ENCODE results near the gene ZNF622.

Gene ZNF622

DNA sequence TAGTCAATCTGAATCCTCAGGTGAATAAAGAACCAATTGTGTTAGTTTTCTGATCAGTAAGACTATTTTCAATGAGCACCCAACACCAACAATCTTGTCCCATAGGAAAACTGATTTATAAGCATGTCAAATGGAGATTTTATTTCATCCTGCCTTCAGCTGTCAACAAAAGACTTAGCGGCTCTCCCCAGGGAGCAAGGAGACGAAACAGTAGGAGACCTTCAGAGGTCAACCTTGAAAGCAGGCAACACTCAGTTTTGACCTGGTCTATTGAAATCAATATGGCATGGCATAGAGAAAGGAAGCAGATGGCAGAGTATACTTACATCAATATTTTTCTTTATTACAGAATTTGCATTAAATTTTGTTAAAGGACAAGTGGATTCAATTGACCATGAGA, 34.1 kb downstream of the ZNF622 start:
- DNase-seq (ENCODE audit: low read depth, low spot score): no peak

GRCh38 chr5:16430349-16431089, 35.1 kb downstream of the ZNF622 start:
- no peak for DNase-seq (ENCODE audit: low read depth, low spot score)

GRCh38 chr5:16428359-16428758, 37.2 kb downstream of the ZNF622 start:
- no peak for DNase-seq (ENCODE audit: low read depth, low spot score)

- no peak for DNase-seq (ENCODE audit: low read depth, low spot score)
Measured at GRCh38 chr5:16427587-16427986, 38.0 kb downstream of the ZNF622 start.

DNA sequence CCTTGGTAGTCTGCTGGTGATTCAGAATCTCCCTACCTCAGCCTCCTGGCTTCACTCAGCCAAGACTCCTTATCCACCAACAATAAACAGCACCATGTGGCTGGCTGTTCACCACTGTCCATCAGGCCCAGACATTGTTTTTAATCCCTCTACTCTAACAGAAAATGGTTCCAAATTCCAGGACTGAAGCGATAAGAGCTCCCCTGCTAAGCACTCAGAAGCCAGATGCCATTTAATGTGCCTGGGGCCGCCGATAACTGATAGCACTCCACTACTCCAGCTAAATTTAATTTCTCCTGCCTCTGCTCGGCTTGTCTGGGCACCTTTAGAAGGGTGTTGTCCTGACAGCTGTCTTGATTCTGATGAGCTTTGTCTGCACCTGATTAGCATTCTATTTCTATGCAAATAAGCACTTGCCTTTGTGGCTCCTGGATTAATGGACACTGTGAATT, 47.1 kb downstream of the ZNF622 start:
- no peak for DNase-seq (ENCODE audit: low read depth, low spot score)

DNA sequence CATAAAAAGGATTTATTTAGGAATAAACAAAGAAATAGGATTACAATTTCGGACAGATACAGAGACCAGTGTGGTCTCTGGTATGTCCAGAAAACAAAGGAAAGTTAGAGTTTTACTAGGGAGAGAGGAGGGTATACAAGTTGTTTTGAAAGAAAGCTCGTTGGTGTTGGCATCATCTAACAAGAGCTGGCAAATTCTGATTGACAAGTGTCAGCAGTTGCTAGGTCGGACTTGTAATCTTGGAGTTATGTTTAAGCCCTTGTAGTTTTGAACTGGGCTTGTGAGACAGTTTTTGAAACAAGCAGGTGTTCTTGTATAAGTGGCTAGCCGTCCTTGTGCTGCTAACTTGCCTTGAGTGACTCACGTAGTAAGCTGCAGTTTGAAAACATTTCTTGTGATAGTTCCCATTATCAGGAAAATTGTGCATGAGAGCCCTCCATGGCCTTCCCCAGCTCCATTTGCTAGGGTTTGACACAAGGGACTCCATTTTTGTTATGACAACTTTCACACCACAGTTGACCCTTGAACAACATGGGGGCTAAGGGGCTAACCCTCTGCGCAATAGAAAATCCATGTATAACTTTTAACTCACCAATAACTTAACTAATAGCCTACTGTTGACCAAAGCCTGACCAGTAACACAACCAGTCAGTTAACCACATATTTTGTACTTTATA, 48.1 kb downstream of the ZNF622 start:
- DNase-seq (ENCODE audit: low read depth, low spot score): no peak

GRCh38 chr5:16414861-16415260, 50.7 kb downstream of the ZNF622 start:
- DNase-seq (ENCODE audit: low read depth, low spot score): no peak

DNA sequence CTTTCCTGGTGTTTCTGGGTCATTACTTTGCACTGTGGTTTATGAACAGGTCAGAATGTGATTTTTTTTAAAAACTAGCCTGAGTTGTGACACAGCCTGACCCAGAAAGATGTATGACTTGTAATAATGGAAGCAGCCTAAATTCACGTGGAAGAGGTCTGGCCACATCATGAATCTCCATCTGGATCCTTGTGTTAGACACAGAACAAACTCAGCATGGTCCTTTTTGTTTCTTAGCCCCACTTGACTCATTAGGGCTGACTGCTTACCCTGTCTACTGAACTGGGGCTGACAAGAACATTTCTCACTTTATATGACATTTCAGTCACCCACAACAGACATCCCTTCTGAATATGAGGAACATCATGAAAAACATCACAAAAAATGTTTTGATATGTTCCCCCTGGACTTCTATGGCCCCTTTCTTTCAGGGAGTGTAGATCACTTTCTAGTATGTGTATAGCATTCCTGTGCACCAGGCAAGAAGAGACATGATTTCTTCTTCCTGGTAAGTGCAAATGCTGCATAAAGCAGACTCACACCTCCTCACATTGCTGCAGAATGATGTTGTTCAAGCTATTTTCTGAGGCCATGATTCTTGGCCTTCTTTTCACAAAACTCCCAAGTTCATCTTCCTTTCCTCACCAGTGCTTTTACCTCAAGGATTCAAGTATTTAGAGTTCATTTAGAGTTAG, 52.3 kb downstream of the ZNF622 start:
- no peak for DNase-seq (ENCODE audit: low read depth, low spot score)

DNA sequence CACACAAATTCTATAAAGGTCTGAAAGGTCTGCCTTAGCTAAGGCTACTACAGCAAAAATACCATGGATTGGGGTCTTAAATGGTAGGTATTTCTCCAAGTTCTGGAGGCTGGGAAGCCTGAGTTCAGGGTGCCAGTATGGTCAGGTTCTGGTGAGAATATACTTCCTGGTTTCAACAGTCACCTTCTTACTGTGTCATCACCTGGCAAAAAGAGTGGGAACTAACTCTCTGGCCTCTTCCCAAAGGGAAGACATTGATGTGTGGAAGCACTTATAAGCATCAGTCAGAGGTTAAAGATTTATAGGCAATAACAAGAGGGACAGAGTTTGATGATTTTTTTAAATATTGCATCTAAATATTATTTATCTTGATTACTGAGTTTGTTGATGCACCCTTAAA, 53.0 kb downstream of the ZNF622 start:
- DNase-seq (ENCODE audit: low read depth, low spot score): no peak

DNA sequence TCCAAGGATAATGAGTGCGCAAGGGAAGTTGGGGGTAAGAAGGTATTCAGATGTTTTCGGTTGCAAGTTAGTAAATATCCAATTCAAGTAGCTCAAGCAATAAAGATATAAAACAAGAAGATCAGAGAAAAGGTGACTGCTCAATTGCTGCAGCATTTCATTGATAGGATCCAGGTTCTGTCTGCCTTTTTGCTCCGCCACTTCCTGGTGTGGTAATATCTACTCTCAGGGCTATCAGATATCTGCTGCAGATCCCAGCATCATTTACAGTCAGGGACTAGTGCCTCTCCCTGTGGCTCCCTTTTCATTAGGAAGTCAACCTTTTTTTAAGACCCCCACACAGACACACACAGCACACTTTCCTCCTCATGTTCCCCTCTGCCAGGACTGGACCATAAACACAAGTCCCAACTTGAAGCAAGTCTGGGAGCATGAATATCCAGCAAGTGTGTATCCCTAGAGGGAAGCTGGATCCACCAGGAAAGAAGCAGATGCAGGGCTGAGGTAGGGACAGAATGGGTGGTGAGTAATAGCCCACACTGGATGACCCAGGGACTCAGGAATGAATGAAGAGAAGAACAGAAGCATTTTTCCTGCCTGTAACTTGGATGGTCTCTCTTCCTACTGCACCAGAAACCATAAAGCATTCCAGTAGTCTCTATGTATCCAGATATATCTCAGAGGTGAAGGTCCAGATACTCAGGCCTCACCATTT, 53.7 kb downstream of the ZNF622 start:
- no peak for DNase-seq (ENCODE audit: low read depth, low spot score)

DNA sequence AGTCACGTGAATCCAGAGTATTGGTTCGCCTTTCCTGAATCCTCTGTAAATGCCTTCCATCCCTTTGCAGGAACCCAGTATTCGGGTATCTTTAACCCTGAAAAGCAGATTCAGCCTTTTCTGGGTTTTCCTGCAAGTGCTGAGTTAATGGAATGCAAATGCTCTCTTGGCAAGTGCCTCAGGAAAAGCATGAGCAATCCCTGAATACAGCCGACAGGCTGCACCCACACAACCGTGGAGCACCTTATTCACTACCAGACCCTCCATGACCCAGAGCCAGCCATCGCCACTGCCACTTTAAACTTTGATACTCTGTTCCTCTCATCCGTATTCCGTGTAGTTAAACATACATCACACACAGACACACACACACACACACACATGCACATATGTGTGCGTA, 54.4 kb downstream of the ZNF622 start:
- no peak for DNase-seq (ENCODE audit: low read depth, low spot score)

DNA sequence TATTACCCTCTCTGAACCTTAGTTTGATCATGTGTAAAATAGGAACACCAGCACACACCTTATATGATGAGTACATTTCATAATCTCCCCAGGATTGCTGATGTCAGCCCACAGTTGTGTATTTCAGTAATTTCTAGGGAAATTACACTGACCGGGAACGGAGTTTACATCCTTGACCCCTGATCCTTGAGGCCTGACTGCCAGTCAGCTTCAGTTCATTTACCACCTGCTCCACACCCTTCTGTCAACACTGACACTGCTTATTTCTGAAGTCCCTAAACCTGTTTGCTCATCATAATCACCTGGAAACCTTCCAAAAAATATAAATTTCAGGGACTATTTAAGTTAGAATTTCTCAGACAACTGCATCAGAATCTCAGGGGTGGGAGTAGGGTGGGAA, 55.3 kb downstream of the ZNF622 start:
- no peak for DNase-seq (ENCODE audit: low read depth, low spot score)

GRCh38 chr5:16406630-16407029, 59.0 kb downstream of the ZNF622 start:
- DNase-seq (ENCODE audit: low read depth, low spot score): no peak

DNA sequence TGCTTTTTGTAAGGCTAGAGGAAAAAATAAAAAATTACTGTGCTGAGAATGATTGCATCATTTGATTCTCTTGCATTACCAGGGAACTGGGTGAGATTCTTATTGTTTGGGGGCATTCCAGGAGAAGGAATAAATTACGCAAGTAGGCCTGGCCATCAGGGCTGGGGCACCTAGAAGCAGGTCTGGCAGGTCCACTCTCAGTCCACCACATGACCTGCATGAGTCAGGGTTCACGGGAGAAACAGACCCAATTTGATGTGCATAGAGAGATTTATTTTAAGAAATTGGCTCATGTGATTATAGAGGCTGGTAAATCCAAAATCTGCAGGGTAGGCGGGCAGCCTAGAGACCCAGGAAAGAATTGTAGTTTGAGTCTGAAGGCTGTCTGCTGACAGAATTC, 59.6 kb downstream of the ZNF622 start:
- no peak for DNase-seq (ENCODE audit: low read depth, low spot score)

Data from smooth muscle cell of the brain vasculature (primary cell).